Measurements from ENCODE around the gene PCDHGB5.
"Not testable (repeated sequence)": the region's sequence is repeated elsewhere in the genome, so short reads cannot be mapped to it uniquely, and the experiment has no call there.

PCDHGB5 gene

GRCh38 chr5:141413540-141414069, 15.9 kb downstream of the PCDHGB5 start:
- TF ChIP-seq CTCF (IDR thresholded peaks at IDR 0.05; ENCODE audit: insufficient read depth, low read length, poor library complexity, severe bottlenecking) (no peak), EZH2phosphoT487 (conservative IDR thresholded peaks at IDR 0.05; ENCODE audit: low read length) (no peak)
- Histone ChIP-seq H3K27me3 (ENCODE audit: low read length) (no peaks in the 10 kb centered on the region), H3K4me2 (ENCODE audit: low read depth, low read length, poor library complexity, severe bottlenecking) (no peak overlapping the region)

GRCh38 chr5:141414548-141415274, 17.0 kb downstream of the PCDHGB5 start:
- not testable (repeated sequence) for H3K36me3 ChIP-seq (ENCODE audit: low read length); H3K4me2 ChIP-seq (ENCODE audit: low read depth, low read length, poor library complexity, severe bottlenecking); H3K79me2 ChIP-seq (ENCODE audit: insufficient read depth, low read length); H2AFZ ChIP-seq (ENCODE audit: low read depth, low read length, severe bottlenecking); H4K20me1 ChIP-seq (ENCODE audit: low read depth, low read length); H3K9me2 ChIP-seq (replicated peaks; ENCODE audit: insufficient read depth, low read length); H3K9me3 ChIP-seq (ENCODE audit: insufficient read depth, low read length); H3F3A ChIP-seq (ENCODE audit: insufficient read depth); H3K9ac ChIP-seq (ENCODE audit: low read length); H3K27me3 ChIP-seq (ENCODE audit: low read length); H3K4me3 ChIP-seq (ENCODE audit: insufficient read depth, low read length, poor library complexity, severe bottlenecking); H3K27ac ChIP-seq (ENCODE audit: low read depth, low read length)

More at GRCh38 chr5:141413540-141414069, 15.9 kb downstream of the PCDHGB5 start:
- Histone ChIP-seq H3K9ac (ENCODE audit: low read length) (no peak overlapping the region), H3K4me3 (ENCODE audit: insufficient read depth, low read length, poor library complexity, severe bottlenecking) (no peak overlapping the region), H3K27ac (ENCODE audit: low read depth, low read length) (no peak overlapping the region), H4K20me1 (ENCODE audit: low read depth, low read length) (no peaks in the 10 kb centered on the region), H2AFZ (ENCODE audit: low read depth, low read length, severe bottlenecking) (no peak overlapping the region), H3F3A (ENCODE audit: insufficient read depth) (0 out of 2 replicates have a peak, but pooled peaks cover 5% of the 10 kb centered on the region), H3K9me2 (replicated peaks; ENCODE audit: insufficient read depth, low read length) (no peaks in the 10 kb centered on the region), H3K36me3 (ENCODE audit: low read length) (no peaks in the 10 kb centered on the region), H3K9me3 (ENCODE audit: insufficient read depth, low read length) (peaks cover 12% of the 10 kb centered on the region; the same call in 1 of the 2 replicates), H3K79me2 (ENCODE audit: insufficient read depth, low read length) (0 out of 2 replicates have a peak, but pooled peaks cover 3% of the 10 kb centered on the region)

GRCh38 chr5:141415275-141415618, 17.5 kb downstream of the PCDHGB5 start:
- H3K4me3 ChIP-seq (ENCODE audit: insufficient read depth, low read length, poor library complexity, severe bottlenecking); H3K36me3 ChIP-seq (ENCODE audit: low read length); H3K9me2 ChIP-seq (replicated peaks; ENCODE audit: insufficient read depth, low read length); H3K4me2 ChIP-seq (ENCODE audit: low read depth, low read length, poor library complexity, severe bottlenecking); H3F3A ChIP-seq (ENCODE audit: insufficient read depth); H2AFZ ChIP-seq (ENCODE audit: low read depth, low read length, severe bottlenecking); H3K79me2 ChIP-seq (ENCODE audit: insufficient read depth, low read length); H3K9ac ChIP-seq (ENCODE audit: low read length); H3K27ac ChIP-seq (ENCODE audit: low read depth, low read length); H3K27me3 ChIP-seq (ENCODE audit: low read length); H4K20me1 ChIP-seq (ENCODE audit: low read depth, low read length): not testable (repeated sequence)
- peaks cover 10% of the 10 kb centered on the region; the same call in 1 of the 2 replicates for H3K9me3 ChIP-seq (ENCODE audit: insufficient read depth, low read length)

- not testable (repeated sequence) for H3K79me2 ChIP-seq (ENCODE audit: insufficient read depth, low read length); H3K4me3 ChIP-seq (ENCODE audit: insufficient read depth, low read length, poor library complexity, severe bottlenecking); H3K9ac ChIP-seq (ENCODE audit: low read length); H4K20me1 ChIP-seq (ENCODE audit: low read depth, low read length); H3K9me2 ChIP-seq (replicated peaks; ENCODE audit: insufficient read depth, low read length); H2AFZ ChIP-seq (ENCODE audit: low read depth, low read length, severe bottlenecking); H3K27me3 ChIP-seq (ENCODE audit: low read length); H3K27ac ChIP-seq (ENCODE audit: low read depth, low read length); H3K4me2 ChIP-seq (ENCODE audit: low read depth, low read length, poor library complexity, severe bottlenecking); H3K36me3 ChIP-seq (ENCODE audit: low read length); H3F3A ChIP-seq (ENCODE audit: insufficient read depth)
- TF ChIP-seq CTCF (IDR thresholded peaks at IDR 0.05; ENCODE audit: insufficient read depth, low read length, poor library complexity, severe bottlenecking), result peak; percentile 21
- H3K9me3 ChIP-seq (ENCODE audit: insufficient read depth, low read length), result peaks cover 13% of the 10 kb centered on the region; the same call in 1 of the 2 replicates
Observed at GRCh38 chr5:141417494-141418172, 19.9 kb downstream of the PCDHGB5 start, which contains the start of gene PCDHGB7. PCDHGB7 (plus strand) TSS chr5:141417677; CDS start chr5:141417860, 183 bp downstream.
